GM21447 (cell line): ENCODE data around the gene CSGALNACT2.

Experiments used
- ATAC-seq: cut with Tn5 transposase; IDR thresholded peaks from one replicate; pipeline ENCODE4 v1.9.1; 2021; ENCODE audit not compliant: unreplicated experiment

The CSGALNACT2 gene

GRCh38 chr10:43200538-43201390 lies 62.5 kb downstream of the CSGALNACT2 start:
- ATAC-seq, result no peak

GRCh38 chr10:43201545-43202131 lies 63.4 kb downstream of the CSGALNACT2 start:
- no peak for ATAC-seq

- peak; percentile 59 for ATAC-seq
These were observed 64.0 kb downstream of the CSGALNACT2 start for GRCh38 chr10:43202224-43202656.

GRCh38 chr10:43202657-43203447 lies 64.6 kb downstream of the CSGALNACT2 start:
- peak; percentile 29 for ATAC-seq

DNA sequence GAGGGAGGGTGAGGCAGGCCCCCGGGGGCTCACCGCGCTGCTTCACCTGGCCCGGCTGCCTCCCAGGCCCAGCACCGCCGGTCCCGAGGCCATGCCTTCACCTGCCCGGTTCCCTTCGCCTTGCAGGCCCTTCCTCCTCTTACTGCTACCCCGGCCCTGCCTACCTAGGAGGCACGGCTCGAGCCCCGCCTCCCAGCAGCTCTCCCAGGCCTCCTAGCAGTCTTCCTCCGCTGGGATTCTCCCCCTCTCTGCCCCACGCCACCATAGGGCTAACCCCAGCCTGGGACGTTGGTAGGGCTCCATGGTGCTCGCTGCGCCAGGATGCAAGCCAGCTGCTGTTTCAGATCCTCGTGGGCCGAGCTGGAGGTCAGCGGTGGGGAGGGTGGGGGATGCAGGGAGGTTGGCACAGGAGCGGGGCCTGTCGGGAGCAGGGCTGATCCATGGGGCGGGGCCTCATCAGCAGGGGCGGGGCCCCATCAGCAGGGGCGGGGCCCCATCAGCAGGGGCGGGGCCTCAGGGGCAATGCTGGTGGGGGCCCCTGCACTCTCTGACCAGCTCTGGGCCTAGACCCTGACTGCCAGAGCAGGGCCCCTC lies 65.3 kb downstream of the CSGALNACT2 start:
- ATAC-seq, result no peak

GRCh38 chr10:43204042-43204942 lies 66.0 kb downstream of the CSGALNACT2 start:
- ATAC-seq, result no peak

DNA sequence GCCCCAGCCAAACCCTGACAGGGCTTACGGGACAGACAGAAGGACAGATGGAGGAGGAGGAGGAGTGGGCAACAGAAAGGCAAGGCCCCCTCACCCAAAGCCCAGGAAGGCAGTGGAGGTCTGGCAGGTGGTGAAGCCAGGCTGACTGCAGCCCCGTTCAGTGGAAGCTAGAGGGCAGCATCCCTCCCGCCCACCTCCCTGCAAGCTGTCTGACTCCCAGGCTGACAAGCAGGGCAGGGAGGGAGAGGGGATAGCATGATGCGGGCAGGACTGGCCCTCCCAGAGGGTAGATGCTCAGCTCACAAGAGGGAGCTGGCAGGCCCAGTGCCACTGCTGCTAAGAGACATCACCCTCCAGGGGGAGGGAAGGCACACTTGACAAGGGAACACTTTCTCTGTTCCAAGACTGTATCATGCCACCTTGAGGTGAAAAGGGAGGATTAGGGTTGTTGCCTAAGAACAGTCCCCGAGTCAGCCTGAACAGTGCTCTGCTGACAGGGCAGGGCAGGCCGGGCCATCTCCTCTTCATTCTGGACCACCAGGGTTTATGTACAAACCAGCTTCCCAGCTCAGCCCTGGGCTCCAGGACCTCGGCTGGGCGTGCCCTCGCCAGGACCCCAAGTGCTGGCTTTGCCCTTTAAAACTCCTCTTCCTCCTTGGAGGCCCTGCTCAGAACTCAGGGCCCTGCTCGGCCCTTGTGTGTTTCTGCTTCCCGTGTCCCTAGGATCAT lies 66.9 kb downstream of the CSGALNACT2 start:
- peak; percentile 48 for ATAC-seq

DNA sequence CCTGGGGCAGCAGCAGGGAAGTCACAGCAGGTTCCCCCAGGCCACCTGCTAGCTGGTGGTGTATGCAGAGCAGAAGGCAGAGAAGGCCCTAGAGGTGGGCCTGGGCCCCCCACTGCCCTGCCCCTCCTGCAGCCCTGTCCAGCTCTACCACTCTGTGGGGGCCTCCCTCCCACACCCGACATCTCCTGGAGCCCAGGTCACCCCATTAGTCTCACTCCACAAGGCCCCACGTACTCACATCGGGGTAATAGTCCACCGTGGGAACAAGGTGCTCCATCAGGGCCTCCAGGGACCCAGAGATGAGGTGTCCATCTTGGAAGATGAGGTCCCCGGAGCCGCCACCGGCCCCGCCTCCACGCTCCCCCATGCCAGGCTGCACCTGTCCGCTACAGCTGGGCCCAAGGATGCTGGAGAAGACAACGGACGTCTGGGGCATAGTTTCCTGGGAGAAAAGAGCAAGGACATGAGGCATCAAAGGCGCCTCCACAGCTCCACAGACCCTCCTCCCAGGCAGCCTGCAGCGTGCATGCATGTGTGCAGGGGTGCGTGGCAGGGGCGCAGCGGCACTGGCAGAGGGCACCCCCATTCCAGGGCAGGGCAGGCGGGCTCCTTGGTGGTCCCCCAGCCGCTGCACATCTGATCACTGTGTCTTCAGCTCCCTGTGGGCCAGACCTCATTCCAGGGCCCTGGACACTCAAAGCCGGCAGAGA lies 67.6 kb downstream of the CSGALNACT2 start:
- no peak for ATAC-seq

- no peak for ATAC-seq
These were observed 68.4 kb downstream of the CSGALNACT2 start for GRCh38 chr10:43206391-43207235.

DNA sequence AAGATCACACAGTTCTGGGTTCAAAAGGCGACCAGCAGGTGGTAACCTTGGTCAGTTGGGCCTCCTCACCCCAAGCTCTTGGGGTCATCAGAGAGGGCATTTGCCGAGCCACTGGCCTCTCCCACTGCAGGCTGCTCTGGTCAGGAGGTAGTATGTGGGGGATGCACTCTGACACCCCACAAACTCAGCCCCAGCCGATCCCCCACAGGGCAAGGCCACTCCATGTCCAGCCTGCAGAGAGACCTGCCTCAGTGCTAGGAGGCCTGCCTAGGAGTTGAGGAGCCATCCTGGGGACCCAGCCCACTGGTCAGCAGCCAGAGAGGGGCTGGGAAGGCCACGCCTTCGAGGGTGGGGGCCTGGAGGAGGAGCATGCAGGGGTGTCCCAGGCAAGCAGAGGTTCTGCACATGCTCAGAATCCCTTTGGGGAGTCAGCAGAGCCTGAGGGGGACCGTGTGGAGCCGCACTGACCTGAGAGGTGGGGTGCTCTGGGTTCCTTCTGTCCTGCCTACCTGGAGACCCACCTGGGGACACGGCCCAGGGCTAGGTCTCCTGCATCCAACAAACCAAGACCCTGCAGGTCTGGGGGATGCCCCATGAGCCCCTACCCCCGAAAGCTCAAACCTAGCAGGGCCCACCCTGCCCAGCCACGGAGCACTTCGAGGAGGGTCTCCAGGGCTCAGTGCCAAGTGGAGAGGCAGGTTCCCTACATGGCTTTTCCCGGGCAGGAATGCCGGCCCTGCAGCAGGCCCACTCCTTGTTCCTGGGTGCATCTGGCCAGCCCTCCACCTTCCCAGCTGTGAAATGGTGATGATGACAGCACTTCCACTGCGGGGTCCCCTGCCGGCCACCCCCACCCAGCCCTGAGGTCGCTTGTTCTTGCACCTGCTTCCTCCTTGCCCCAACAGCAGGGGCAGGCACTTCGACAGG lies 70.2 kb downstream of the CSGALNACT2 start:
- ATAC-seq, result no peak

DNA sequence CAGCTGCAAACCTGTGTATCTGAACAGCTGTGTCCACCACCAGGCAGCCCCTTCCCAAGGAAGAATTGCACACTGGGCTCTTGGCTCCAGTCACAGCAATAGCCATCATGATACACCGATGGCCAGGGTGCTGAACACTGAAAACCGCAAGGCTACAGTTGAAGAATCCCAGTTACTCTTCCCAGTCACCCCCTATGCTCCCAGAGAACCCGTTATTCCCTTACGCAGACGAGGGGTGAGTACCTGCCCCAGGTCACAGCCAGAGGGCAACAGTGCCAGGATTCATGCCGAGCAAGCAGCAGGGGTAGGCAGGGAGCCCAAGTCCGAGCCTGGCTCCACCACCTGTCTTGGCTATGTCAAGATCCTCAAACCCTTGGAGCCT lies 70.8 kb downstream of the CSGALNACT2 start:
- no peak for ATAC-seq

DNA sequence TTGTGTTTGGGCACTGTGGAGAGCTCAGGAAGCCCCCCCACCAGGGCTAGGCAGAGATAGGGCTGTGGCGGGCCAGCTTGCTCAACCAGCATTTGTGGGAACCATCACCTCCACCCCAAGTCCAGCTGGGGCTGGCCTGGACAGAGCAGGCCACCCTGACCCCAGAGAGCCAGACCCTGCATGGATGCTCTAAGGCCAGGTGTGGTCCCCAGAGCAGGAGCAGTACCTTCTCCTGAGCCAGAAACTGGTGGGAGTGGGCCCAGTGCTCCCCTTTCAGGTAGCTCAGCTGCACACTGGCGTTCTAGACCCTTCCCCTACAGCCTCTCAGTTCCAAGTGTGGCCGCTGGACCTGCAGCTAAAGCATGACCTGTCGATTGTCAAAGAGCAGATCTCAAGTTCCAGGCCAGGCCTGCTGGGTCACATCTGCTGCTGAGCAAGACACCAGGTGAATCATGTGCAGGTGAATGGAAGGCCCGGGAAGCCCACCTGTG lies 71.5 kb downstream of the CSGALNACT2 start:
- ATAC-seq, result no peak

DNA sequence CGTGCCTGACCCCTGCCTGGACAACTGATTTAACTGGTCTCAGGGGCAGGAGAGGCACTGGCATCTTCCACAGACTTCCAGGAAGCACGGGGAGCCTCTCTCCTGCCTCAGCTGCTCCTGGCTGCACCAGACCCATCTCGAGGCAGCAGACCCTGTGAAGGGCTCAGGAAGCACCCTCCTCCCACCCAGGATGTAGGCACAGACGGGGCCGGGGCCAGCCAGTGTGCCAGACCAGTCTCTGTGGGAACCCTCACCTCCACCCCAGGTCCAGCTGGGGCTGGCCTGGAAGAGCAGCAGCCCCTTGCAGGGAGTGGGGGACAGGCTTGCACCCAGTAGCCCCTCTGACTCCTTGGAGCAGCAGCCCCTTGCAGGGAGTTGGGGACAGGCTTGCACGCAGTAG lies 72.3 kb downstream of the CSGALNACT2 start:
- no peak for ATAC-seq

GRCh38 chr10:43211030-43211429 lies 72.8 kb downstream of the CSGALNACT2 start:
- ATAC-seq, result no peak

- ATAC-seq, result no peak
These were observed 73.3 kb downstream of the CSGALNACT2 start for GRCh38 chr10:43211431-43212042.

- no peak for ATAC-seq
These were observed 73.9 kb downstream of the CSGALNACT2 start for GRCh38 chr10:43212043-43212721.
